ENCODE results near the gene POLDIP3.

POLDIP3 gene

DNA sequence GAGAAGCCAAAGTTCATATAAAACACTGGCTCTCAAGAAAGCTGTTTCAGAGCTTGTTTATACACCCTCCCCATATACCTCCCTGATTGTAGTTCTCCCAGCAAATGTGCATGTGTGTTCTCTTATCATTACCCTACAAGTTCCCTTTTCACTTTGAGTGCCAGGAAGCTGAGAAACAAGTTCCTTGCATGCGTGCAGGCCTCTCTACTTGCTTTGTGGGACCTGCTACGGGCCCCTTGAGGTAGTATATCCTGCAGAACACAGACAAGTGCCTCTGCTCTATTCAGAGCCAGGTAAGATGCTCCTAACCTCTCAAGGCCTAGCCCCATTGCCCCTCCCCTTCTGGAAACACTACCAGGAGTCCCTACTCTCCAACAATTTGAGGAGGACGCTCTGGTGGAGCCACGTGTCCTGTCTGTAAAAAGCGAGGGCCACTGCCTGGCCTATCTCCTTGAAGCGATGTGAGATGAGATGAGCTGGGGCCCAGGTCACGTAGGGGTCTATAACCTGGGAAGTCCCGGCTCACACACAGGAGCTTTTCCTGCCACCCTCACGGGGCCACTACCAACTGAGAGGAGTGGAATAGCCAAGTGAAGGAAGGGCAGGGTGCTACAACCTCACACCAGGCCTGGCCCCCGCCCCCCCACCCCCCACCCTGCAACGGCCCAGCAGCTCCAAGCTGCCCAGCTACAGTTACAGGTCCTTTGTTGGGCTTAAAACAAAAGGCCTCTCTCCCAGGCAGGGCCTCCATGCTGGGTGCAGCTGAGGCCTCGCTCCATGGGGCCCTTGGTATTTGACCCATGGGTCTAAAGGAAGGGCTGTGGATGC lies 28.3 kb upstream of the POLDIP3 start:
- peak; percentile 18 for DNase-seq

DNA sequence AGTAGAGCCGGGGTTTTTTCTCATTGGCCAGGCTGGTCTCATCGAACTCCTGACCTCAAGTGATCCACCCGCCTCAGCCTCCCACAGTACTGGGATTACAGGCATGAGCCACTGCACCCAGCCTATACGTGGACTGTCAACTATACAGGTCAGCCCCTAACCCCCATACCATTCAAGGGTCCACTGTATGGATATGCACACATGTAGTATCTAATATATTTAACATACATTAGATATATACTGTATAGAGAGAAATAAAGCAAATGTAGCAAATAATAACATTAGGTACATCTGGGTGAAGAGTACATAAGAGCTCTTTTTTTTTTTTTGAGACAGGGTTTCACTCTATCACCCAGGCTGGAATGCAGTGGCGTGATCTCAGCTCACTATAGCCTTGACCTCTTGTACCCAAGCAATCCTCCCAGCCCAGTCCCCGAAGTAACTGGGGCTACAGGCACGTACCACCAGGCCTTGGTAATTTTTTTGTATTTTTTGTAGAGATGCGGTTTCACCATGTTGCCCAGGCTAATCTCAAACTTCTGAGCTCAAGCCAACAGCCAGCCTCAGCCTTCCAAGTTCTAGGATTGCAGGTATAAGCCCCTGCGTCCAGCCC lies 27.2 kb upstream of the POLDIP3 start:
- no peak for DNase-seq

DNA sequence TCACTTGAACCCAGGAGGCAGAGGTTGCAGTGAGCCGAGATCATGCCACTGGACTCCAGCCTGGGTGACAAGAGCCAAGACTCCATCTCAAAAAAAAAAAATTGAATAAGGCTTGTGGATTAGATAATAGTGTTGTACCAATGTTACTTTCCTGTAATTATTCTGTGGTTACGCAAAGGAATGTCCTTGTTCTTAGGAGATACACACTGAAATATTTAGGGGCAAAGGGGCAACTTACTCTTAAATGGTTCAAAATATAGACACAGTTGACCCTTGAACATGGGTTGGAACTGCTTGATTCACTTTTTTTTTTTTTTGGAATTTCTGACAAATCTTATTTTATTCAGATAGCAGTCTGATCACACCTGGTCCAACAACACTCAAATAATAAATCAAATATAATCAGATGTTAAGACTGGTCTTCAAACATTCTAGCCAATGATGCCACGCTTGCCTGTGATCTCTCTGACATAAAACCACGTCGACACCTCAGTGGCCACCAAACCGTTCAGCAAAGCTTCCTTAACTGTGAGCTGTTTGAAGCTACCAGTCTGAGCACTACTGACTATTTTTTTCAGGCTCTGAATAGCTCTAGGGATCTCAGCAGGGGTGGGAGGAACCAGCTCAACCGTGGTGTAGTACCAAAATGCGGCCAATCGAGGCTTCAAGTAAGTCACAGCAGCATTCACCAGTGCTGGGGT lies 25.0 kb upstream of the POLDIP3 start:
- DNase-seq = no peak

DNA sequence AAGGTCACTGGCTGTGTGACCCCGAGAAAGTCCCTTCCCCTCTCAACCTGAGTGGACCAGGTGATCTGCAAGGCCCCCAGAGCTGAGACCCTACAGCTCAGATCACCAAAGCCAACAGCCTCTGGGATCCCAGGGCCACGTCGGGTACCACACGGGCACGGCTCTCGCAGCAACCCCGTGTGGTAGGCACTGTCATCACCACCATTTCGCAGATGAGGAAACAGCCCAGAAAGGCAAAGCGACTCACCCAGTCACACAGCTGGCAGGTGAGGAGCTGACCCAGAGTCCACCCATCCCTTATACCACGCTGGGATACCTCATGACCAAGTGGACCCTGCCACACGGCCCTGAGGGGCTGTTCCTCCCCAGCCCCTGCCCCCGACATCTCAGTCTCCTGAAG lies 22.9 kb upstream of the POLDIP3 start:
- DNase-seq = no peak

DNA sequence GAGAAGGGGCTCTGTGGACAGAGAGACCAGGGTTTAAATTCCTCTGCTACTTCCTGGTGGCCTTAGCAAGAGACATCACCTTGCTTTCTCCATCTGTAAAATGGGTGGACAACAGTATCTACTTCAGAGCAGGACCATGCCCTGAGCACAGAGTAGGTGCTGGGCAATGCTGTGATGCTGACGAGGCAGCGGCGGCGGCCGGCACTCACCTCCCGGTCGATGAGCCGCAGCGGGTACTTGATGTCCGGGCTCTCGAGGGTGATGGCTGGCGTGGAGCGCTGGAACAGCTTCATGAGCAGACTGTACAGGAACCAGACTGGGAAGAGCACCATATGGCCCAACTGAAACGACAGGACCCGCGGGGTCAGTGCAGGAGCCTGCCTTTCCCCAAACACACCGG lies 21.8 kb upstream of the POLDIP3 start:
- DNase-seq = no peak

DNA sequence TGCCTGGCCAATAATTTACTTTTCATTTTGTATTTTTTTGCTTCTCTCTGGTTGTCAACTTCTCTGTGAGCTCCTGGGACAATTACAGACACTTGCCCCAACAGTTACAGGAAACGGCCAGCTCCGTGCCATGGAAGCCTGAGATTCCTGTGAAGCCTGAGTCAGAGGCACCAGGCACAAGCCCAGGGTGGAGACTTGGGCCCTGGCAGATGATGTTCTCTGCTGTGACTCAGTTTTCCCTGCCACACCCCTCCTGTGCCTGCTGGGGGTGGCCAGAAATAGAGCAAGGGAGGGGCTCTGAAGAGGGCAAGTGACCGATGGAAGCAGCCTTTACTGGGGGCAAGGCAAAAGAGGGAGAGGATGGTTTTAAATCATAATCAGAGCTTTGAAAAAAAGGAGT lies 20.8 kb upstream of the POLDIP3 start:
- DNase-seq = peak; percentile 34

DNA sequence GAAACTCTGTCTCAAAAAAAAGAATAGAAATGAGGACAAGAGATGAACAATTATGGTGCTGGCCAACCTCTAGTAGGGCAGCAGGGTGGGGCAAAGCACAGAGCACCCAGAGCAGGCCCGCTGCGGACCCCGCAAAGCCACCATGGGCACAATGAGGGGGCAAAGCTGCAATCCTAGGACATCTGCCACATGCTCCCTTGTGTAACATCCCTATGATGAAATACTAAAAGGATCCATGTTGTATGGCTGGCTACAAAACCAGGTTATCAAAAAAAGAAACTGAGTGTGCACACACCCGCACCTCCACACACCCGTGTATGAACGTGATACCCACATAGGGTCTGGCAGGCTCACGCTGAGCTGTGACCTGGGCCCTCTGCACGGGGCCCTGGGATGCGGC lies 18.3 kb upstream of the POLDIP3 start:
- DNase-seq = no peak

DNA sequence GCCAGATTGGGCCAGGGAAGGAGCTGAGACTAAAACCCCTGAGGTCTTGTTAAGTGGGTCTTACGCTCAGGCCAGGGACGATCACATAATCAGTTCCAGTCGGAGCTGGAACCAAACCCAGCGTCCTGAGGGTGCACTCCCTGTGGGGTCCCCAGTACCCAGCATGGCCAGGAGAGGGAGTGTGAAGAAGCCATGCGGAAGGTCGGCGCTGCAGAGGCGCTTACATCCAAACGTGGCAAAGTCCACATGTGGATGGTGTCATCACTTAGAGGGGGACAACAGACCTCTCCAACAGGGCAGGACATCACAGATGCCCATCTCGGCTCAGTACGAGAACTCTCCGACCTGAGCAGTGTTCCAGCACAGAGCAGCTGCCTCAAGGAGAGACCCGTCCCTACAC lies 17.4 kb upstream of the POLDIP3 start:
- DNase-seq = no peak

DNA sequence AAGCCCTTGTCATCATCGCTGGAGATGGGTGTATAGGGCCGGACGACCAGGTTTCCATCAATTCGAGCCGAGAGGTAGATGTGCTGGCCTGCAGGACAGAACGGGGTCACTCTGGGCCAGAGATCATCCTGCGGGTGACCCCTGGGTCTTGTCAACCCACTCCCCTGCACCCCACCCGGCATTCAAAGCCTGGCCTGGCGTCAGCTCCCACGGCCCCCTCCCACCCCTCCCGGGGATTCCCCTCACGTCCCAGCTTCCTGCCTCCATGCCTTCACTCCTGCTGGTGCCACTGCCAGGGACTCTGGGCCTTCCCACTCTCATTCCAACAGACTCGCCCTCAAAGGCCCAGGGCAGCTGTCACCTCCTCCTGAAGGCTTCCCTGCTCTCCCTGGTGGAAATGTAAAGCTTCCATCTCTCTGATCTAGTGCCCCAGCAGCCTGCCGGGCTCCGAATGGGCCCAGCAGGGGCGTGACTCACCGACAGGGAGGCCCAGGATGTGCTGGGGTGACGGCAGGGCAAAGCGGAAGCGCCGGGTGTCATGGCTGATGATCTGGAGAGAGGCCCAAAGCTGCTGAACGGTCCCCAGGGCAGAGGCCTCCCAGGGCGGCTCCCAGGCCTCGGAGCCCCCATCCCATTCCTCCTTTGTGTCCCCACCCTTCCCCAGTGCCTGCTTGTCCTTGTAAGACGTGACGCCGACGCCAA lies 16.4 kb upstream of the POLDIP3 start:
- no peak for DNase-seq

DNA sequence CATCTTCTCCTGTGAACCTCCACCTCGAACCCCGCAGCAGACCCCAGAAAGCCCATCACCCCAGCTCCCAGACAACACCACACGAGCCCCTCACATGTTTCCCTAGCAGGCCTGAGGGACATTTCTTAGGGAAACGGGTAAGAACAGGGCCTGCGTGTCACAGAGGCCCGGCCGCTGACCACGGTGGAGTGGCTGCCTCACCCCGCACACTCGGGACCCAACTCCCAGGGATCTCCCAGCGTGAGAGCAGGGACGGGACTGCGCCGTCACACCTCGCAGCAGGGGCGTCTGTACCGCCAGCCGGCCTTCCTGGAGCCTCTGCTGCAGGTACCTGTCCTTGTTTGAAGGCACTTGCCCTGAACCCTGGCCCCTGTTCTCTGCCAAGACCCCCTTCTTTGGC lies 15.5 kb upstream of the POLDIP3 start:
- DNase-seq = no peak

DNA sequence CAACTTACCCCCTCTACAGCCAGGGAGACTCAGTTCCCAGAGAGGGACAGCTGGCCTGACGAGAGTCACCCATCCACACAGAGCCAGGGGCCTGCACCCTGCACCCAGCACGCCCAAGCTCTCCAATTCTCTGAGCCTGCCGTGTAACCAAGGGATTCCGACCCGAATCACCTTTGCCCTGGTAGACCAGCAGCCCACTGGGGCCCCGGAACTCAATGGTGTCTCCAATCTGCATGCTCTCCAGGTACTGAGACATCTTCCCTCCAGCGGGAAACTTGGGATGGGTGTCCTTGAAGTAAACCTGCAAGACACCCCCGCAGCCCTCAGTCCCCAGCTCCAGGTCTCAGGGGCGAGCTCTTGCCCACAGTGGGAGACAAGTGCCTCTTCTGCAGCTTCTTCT lies 13.3 kb upstream of the POLDIP3 start:
- no peak for DNase-seq

DNA sequence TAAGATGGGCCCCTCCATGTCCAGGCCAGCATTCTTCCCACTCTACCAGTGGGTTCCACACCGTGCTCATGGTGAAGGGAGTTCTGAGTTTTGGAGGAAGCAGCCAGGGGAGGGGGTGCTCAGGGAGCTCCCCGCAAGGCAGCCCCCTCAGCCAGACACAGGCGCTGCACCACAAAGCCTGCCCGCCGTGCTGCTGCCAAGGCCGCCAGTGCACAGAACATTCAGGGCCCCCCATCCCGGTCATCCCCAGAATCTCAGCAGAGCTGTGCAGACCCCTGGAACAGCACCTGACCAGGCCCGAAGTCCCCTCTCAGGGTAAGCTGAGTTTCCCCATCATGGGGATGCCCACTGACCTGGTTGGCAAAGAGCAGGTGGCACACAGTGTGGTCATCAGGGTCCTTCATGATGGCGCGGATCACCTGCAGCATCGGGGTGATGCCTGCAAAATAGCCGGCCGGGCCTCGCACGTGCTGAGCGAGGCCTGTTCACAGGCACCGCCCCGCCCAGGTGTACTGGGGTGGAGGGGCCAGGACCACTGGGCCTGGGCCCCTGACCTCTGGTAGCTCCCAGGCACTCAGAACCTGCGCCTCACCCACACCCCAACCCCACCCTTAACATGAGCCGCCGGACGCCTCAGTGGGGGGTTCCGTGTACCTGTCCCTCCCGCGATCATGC lies 12.4 kb upstream of the POLDIP3 start:
- peak; percentile 23 for DNase-seq

DNA sequence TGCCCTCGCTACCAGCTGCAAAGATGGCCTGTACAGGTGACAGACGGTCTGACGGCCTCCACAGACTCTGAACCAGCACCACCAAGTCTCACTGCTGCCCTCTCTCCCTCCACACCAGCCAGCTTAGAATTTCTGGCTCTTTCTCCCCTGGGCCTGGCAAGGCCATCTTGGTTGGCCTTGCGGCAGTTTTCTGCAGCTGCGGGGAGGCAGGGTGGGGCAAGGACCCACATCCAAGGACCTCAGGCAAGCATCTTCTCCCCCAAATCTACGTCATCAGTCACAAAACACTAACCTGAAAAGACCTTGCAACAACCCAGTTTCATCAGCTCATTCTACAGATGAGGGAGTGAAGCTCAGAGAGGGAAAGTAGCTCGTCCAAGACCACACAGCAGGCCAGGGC lies 11.7 kb upstream of the POLDIP3 start:
- no peak for DNase-seq

DNA sequence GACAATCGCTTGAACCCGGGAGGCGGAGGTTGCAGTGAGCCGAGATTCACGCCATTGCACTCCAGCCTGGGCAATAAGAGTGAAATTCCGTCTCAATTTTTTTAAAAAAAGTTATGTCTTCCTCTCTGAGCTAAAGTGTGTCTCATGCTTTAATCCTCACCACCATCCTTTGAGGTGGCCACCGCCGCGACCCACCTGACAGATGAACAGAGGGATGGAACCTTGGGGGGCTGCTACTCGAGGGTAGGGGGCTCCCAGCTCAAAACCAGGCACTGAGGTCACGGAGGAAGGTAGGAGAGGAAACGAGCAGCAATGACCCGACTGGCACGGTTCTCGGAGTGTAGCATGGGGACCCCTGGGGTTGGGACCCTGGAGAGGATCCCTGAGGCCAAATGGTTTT lies 10.7 kb upstream of the POLDIP3 start:
- DNase-seq = no peak

DNA sequence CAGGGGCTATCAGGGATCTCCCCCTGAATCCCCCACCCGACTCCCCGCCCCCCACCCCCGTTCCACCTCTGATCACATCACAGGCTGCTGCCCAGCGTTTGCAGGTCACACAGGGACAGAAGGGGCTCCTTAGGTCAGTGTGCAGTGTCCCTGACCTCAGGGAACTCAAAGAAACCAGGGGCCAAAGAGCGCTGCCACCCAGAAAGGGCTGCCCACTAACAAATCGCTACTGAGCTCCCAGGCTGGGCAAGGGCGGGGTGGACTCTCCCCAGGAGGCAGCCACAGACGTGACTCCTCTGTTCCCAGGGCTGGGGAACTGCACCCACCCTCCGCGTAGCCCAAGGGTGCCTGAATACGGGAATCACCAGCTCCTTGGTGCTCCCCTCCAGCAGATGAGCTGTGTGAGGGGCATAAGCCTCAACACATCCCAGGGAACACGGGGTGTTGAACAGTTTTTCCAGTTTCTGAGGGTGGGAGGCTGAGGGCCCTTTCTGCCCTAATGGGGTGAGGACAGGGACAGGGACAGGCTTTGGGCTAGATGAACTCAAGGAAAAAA lies 9.9 kb upstream of the POLDIP3 start:
- DNase-seq = no peak

DNA sequence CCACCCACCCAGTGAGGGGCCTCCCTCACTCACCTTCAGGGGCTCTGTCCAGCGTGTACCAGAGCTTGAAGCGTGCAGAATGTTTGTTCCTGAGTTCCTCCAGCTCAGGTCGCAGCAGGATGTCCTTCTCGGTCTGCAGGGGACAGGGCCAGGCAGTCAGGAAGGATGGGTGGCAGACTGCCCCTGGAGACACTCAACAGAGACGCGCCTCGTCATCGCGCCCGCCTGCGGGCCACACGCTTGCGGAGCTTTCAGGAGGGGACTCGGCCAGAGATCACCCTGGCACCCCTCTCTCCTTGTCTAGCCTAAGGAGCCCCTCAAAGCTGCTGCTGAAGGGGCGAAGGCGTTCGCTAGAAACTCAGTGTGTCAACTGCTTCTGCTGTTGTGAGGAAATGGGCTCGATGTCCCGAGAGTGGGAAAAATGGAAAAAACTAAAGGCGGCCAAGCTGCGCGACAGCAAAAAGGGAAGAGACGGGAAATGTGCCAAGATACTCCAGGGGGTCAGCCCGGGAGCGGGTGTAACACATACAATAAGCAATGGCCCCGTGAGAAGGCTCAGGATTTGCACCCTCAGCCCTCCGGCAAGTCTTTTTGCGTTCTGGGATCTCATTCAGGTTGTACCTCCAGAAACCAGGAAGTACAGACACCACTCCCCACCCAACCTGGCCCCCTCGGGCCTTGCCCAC lies 9.2 kb upstream of the POLDIP3 start:
- DNase-seq = peak; percentile 39

DNA sequence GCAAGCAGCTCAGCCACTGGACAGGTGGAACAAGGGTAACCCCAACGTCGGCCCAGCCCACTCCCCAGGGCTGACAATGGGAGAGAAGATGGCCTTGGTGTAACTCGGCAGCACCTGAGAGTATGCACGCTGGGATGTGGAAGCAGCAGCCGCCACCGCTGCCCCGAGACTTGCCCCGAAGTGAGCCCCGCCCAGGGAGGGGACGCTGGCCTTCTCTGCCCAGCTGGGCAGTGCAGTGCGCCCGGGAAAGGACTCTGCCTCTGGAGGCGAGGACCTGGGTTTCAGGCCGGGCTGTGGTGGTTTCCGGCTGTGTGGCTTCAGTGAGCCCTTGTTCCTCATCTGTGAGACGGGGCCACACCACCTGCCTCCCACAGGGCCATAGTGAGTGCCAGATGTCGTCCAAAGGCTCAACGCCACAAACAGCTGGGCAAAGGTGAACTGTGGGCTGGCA lies 8.6 kb upstream of the POLDIP3 start:
- DNase-seq = peak; percentile 34

DNA sequence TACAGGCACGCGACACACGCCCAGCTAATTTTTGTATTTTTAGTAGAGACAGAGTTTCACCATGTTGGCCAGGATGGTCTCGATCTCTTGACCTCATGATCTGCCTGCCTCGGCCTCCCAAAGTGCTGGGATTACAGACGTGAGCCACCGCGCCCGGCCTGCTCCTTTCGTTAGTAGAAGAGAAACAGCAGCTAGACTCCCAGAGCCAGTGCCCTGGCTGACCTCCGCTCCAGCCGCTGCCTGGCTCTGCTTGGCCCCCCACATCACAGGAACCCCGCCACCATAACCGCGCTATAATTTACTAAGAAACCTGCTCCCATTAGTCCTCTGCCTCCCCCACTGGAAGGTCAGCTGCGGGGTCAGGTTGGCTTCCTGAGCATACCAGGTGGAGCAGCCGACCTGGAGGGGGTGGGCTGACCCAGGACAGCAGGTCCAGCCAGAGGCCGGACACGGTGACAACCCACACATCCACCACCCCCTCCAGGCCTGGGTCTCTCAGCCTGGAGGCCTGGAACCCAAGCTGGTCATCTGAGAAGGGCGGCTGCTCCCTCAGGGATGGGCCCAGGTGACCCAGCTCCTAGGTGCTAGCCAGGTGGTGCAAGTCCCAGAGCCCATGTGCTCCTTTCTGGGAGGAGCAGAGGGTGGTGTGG lies 7.5 kb upstream of the POLDIP3 start:
- peak; percentile 17 for DNase-seq

DNA sequence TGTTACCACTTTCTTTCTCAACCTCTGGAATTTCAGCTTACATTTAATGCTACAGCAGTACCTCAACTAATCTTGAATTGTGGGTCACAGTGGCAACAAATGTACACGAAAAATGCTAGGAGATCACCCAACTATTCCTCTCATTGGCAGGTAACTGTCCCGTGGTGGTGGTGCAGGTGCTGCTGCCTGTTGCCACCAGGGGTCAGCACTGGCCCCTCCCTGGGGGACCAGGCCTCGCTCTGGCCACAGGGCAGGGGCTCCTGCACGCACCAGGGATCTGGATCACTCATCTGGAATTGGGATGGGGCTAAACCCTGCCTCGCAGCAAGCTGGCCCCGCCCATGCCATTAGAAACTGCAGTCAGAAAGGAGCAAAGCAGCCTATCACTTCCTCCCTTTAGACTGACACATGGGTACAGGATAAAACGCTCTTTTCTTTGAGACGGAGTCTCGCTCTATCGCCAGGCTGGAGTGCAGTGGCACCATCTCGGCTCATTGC lies 6.9 kb upstream of the POLDIP3 start:
- DNase-seq = peak; percentile 65

DNA sequence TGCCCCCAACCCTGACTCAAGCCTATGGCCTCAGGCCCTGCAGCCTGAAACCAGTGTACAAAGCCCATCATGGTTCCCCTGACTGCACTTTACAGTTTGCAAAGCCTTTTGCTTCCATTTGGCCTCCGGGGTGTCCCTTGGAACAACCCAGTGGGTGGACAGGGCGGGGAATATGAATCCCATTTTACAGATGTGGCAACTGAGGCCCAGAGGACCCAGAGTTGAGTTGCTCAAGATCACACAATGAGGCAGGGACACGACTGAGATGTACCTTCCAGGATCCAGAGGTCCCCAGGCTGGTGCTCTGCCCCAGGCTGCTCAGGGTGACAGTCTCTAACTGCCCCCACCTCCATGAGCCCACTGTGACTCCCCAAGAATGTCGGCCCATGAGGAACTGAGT lies 5.4 kb upstream of the POLDIP3 start:
- no peak for DNase-seq
